Stimulated activated CD4-positive, alpha-beta T cell treated with anti-CD3 and anti-CD28 coated beads, TNF-alpha, amount 100 ng/mL, for 24 hours (primary cell): ENCODE data around the gene TBCB.

Experiments
- DNase-seq, 3 experiments: peaks; one replicate each; pipeline ENCODE4 v3.0.0-alpha.2; 2020; ENCODE audit warnings: low read depth in 3 of 3

The TBCB gene

DNA sequence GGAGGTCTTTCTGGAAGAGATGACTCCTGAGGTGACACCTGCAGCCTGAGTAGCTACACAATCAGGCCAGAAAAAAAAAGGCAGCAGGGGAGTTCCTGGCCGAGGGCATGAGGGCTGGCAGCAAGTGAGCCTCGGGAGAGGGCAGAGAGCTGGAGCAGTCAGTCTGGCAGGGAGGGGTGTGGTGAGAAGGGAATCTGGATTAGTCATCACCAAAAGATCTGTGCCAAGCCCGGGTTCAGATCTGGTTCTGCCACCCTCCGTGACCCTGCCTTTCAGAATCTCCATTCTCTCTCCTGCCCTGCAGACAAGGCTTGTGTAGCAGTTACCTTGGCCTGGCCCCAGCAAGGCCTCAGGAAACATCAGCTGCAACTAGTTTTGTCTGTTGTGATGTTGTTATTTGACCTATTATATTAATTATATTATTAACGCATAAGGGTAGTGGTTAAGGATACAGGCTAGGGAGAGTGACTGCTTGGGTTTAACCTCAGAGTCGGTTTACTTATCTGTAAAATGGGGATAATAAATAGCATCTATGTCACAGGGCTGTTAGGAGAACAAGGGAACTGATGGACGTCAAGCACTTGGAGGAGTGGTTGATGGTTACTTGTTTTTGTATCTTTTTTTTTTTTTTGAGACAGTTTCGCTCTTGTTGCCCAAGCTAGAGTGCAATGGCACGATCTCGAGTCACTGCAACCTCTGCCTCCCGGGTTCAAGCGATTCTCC, 21.9 kb downstream of the TBCB start:
- no peak for DNase-seq

DNA sequence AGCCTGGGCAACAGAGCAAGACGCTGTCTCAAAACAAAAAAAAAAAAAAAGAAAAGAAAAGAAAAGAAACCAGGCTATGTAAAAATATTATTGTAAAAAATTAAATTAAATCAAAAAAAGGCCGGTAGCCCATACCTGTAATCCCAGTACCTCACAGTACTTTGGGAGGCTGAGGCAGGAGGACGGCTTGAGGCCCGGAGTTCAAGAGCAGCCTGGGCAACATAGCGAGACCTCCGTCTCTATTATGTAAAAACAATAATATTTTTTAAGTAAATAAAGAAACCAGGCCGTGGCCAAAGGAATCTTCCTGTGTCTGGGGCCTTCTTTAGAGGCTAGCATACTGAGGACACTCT, 23.8 kb downstream of the TBCB start:
- no peak for DNase-seq

DNA sequence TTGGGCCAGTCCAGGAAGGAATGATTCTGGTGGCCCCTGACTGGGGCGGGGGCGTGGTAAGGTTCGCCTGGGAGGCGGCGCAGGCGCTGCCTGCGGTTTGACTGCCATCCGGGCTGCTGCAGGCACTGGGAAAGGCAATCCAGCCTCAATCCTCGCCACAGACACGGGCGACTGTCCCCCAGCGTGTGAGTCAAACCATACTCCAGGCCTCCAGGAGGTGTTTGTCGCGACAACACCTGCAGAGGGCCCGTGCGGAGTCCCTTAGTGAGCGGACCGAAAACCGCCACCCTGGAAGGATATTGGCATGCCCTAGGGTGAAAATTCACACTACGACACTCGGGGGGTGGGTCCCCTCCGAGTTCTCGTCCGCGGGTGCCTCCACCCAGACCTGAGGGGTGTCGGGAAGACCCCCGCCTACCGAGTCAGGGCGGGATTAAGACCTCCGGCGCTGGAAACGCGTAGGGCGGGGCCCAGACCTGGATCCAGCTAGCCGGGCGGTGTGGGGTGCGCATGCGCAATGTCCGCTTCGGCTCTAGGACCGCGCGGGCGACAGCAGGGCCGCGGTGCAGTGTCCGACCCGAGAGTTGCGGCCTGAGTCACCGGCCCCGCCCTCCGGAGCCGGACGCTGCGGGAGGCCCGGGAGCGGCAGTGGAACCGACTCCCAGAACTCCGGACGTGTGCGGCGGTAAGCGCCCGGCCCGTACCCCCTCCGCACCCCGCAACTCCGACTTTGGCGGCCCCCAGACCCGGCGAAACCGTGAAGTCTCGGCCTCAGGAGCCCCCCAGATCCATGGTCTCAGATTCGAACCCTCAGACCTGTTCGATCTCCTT, 24.4 kb downstream of the TBCB start, which contains the start of gene CAPNS1:
Gene CAPNS1 (plus strand): TSS at position 594 of the 831 bp plus-strand sequence. CDS start 946 bp downstream, outside the sequence.
- DNase-seq, result peak; percentile 84 to 93 (median 87)

DNA sequence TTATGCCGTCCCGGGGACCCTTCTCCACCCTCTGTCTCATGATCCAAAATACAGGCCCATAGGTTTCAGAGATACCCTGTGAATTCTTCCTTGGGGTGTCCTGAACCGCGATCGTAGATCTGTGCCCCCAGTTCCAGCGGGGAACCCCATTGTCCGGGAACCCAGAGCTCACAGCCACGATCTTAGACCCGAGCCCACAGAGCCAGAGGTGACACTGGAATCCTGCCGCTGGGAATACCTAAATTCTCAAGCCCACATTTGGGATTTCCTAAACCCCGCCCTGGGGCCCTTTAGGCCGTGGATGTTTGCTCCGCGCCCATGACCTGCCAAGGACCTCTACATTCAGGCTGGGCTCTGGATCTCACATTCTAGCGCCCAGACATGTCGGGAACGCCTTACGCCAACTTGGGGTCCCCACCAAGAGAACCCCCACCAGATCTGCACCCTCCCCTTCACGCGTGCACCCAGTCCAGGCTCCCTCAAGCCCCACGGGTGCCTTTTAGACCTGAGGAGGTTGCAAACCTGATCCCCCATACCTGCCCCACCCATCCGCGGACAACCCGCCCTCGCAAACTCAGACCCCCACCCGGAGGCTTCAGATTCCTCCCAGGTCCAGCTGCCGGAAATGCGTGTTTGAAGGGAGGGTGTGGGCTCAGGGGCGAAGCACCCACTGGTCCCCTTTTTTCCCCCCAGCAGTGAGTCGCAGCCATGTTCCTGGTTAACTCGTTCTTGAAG, 25.2 kb downstream of the TBCB start:
- DNase-seq, result peak in 2 of 3 experiments; percentile 27 to 38

DNA sequence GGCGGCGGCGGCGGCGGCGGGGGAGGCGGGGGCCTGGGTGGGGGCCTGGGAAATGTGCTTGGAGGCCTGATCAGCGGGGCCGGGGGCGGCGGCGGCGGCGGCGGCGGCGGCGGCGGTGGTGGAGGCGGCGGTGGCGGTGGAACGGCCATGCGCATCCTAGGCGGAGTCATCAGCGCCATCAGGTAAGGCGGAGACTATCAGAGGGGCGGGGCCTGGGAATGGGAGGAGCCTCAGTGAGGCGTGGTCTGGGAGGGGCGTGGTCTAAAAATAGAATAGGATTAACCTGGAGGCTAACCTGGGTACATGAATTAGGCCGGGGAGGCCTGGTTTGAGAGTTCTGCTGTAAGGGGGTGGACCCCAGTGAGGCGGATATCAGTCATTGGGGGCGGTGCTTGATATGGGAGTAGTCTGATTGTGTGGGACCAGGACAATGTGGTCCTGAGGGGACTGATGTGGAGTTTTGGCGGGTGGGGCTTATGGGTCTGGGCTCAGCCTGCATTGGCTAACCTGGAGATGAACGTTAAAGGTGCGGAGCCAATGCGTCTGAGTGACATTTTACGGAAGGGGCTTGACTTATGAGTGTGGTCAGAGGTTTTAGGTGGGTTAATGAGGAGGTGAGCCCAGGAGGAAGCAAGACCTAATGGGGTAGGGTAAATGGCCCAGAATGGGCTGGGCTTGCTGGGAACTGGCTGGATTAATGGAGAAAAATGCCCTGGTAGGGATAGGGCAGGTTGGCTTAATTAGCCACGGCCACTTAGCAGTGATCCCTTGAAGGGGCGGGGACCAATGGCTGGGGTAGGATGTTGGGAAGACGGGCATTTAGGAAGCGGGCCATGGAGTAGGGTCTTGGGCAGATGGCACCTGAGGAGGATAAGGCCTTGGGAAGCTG, 26.0 kb downstream of the TBCB start:
- DNase-seq, result peak; percentile 81 to 90 (median 87)

DNA sequence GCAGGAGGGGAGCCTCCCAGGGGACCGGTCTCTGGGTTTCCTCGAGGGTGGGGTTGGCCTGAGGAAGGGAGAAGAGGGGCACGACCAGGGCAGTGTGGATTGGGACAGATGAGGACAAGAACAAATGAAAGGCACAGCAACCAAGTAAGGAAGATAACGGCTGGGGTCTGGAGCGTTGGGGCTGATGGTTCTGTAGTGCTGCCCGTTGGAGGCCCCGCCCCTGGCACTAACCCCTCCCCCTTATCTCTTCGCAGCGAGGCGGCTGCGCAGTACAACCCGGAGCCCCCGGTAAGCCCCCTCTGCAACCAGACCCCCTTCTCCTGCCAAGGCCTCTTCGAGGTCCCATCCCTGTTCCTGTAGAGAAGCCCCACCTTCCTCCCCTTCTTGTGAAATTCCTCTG, 26.8 kb downstream of the TBCB start:
- DNase-seq, result no peak

DNA sequence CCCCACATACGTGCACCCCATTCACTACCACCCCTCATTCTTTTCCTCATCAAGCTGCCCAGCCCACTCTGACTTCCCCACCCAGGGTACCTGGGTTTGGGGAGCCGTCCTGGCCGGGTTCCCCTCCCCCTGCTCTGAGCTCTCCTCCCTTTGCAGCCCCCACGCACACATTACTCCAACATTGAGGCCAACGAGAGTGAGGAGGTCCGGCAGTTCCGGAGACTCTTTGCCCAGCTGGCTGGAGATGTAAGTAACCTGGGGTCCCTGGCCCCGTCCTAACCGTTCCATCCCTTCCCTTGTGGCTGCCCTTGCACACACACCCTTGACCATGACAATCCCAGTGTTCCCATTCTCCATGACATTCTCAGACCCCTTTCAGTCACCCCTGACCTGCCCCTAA, 27.2 kb downstream of the TBCB start:
- no peak for DNase-seq

DNA sequence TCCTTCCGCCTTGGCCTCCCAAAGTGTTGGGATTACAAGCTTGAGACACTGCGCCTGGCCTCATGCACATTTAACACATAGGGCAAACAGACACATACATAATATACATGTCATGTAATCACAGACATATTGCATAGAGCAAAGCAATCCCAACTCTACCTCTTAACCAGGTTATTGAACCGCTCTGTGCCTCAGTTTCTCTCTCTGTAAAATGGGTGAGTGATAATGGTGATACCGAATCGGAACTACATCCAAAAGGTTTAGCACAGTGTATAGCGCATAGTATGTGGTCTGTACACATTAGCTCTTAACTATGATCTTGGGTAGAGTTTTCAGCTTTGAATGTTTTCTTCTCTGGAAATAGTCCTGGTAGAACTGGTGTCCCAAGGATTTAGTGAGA, 29.4 kb downstream of the TBCB start:
- no peak for DNase-seq

DNA sequence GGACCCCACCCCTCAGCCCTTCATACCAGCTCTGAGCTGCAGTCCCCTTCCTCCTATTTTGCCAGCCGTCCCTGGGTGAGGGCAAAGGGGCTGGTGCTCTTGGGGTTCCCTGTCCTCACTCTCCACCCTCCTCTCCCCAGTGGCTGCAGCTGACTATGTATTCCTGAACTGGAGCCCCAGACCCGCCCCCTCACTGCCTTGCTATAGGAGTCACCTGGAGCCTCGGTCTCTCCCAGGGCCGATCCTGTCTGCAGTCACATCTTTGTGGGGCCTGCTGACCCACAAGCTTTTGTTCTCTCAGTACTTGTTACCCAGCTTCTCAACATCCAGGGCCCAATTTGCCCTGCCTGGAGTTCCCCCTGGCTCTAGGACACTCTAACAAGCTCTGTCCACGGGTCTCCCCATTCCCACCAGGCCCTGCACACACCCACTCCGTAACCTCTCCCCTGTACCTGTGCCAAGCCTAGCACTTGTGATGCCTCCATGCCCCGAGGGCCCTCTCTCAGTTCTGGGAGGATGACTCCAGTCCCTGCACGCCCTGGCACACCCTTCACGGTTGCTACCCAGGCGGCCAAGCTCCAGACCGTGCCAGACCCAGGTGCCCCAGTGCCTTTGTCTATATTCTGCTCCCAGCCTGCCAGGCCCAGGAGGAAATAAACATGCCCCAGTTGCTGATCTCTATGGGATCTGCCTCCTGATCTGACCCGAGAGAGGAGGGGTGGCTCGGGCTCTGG, 34.6 kb downstream of the TBCB start:
- DNase-seq, result no peak

DNA sequence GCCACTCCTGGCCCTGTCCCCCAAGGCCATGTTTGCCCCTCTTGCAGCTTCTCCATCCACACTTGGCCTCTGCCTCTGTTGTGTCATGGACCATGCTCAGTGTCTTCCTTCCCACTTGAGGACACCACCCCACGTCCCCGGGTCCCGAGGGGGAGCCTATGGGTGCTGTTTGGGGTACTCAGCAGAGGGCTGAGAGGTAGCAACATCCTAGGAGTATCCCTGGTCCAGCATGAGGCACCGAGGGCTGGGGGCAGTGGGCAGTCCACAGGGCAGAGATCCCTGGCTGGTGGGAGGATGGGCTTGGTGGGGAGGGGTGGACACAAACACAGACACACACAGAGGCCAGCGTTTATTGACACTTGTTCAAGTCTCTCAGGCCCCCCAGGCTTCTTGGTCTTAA, 35.3 kb downstream of the TBCB start:
- DNase-seq, result no peak

DNA sequence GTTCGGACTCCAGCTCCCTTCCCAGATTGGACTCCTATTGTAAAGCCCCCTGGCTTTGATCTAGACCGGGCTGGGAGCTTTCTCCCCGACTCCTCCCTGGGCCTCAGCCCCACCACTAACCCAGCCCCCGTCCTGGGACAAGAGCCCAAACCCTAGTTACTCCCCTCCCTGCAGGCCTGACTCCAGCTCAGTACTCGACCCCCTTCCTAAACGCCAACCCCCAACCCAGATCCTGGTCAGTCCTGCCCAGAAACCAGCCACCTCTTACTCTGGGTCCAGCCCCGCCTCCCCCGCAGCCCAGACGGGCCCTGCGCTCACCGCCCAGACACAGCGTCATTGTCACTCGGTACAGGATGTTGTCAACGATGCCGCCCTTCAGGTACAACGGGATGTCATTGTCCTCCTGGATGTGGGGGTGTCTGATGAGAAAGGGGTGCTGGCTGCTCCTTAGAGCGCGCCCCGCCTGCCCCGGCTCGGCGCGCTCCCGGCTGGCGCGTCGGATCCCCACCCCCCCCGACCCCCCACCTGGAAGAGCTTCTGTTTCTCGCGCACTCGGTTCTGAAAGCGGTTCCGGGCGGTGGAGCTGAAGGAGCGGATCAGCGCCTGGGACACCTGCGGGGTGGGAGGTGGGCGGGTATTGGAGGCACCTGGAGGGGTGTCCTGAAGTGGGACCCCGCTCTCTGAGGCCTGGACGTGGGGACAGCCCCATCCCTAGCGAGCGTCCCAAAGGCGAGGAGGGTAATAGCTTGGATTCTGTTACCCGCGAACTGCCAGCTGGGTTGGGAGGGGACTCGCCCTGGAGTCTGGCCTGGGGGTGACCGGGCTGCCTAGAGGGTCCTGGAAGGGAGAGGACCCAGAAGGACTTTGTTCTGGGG, 36.1 kb downstream of the TBCB start:
- no peak for DNase-seq

DNA sequence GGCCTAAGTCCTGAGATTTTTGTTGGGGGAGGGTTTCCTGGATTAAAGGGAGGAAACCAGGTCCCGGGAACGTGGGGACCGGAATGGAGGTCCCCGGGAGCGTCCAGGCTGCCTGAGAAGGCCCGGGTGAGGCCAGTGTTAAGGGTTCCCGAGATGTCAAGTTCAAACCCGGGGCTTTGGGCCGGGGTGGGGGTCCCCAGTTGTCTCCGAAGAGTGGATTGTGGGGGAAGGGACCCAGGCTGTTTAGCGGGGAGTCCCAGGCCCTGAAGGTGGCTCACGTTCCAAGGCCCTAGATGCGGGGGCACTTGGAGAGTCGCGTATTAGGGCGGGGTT, 36.7 kb downstream of the TBCB start:
- DNase-seq, result no peak

DNA sequence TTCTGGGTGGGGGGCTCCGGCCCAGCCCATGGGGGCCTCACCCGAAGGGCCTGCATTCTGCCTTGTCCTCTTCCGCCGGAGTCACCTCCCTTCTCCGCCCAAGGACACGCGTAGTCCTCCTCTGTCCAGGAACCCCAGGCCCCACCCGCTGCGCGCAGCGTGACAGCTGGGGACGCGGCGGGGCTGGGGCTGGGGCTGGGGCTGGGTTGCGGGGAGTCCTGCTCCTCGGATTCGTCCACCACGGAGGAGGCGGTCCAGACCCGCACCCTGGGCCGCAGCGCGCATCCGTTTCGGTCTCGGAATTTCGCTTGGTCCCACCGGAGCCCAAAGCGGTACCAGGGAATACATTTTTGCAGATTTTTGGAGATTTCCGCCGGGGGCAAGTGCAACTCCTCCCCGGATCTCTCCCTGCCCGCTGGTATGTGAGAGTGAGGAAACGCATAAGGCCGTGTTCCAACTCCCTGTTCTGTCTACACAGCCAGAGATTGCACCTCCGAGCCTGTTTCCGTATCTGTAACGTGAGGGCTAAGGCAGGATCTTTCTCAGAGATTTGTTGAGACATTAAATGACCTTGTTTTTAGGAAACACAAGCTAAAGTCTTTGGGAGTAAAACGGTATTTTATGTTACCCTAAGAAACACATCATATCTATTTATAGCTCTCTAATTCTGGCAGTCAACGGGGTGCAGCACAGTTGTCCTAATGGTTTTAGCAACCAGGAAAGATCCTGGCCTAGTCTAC, 37.3 kb downstream of the TBCB start, which contains the start of gene COX7A1:
Gene COX7A1 (minus strand): TSS at position 96 of the 740 bp plus-strand sequence. CDS start 40 bp downstream, at position 56.
- DNase-seq, result no peak

DNA sequence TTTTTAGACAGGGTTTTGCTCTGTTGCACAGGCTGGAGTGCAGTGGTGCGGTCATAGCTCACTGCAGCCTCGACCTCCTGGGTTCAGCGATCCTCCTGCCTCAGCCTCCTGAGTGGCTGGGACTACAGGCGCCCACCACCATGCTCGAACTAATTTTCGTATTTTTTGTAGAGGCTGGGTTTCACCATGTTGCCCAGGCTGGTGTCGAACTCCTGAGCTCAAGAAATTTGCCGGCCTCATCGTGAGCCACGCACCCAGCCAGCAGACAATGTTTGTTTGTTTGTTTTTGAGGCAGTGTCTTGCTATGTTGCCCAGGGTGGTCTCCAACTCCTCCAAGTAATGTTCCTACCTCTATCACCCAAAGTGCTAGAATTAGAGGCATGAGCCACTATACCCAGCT, 37.9 kb downstream of the TBCB start:
- no peak for DNase-seq

DNA sequence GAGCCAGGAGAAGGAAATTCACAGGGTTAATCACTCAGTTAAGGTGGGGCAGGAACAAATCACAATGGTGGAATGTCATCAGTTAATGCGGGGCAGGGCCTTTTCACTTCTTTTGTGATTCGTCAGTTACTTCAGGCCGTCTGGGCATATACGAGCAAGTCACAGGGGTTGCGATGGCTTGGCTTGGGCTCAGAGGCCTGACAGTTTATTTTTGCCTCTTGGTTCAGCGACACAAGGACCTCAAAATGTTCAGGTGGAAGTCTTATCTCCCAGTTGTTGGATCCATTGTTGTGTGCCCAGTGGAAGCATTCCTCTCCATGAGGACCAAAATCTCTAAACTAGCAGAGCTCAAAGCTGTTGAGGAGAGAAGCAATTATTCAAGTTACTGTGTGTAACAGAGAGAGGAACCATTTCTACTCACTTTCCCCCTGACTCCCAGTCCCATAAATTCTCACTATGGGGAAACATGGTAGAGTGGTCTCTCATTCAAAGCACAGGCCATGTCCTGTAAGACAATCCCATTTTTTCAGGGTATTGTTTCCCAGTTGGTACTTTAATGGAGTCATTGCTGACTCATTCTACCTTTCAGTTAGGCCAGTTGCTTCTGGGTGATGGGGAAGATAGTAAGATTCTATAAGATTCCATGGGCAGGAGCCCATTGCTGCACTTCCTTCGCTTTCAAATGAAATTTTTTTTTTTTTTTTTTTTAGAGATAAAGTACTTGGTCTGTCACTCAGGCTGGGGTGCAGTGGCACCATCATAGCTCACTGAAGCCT, 45.7 kb downstream of the TBCB start:
- no peak for DNase-seq

DNA sequence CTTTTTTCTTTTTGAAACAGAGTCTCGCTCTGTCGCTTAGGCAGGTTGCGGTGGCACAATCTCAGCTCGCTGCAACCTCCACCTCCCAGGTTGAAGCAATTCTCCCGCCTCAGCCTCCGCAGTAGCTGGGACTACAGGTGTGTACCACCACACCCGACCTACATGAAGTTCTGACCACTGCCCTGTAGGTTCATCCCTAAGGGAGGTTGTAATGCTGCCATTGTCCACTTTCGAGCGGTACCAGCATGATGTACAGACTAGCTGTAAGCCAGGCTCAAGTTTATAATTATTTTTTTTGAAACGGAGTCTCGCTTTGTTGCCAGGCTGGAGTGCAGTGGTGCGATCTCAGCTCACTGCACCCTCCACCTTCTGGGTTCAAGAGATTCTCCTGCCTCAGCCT, 48.5 kb downstream of the TBCB start:
- no peak for DNase-seq

DNA sequence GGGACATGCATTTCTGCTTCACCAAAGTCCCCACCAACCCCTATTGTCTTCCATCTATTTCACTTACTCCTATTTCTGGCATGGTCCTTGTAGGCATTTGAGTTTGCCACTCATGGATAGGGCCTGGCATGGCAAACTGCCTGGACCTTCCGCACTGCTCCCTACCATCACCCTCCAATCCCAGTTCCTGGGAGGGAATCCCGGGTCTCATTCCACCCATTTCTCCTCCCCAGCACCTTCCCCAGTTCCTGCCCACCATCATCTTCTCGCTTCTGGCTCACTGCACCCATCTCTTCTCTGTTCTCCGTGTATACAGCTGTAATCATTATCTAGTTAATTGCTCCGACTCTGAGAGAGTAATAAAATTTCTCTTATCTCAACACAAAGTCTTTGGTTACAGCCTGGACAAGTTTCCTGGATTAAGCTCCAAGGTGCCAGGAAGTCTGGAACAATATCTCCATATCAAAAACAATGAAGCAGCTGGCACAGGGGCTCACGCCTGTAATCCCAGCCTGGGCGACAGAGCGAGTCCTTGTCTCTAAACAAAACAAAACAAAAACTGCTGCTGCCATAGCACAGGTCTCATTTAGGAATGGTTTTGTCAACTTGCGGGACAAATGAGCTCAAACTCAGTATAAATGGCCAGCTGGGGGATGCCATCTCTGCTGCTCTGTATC, 54.0 kb downstream of the TBCB start:
- no peak for DNase-seq

DNA sequence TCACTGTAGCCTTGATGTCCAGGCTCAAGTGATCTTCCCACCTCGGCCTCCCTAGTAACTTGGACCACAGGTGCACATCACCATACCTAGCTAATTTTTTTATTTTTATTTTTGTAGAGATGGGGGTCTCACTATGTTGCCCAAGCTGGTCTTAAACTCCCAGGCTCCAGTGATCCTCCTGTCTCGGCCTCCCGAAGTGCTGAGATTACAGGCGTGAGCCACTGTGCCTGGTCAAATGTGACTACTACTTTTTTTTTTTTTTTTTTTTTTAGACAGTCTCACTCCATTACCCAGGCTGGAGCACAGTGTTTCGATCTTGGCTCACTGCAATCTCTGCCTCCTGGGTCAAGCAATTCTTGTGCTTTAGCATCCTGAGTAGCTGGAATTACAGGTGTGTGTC, 57.6 kb downstream of the TBCB start:
- DNase-seq, result no peak
